Measurements from ENCODE around the gene PXDC1.
"Not testable (repeated sequence)": the region's sequence is repeated elsewhere in the genome, so short reads cannot be mapped to it uniquely, and the experiment has no call there.

PXDC1 gene

GRCh38 chr6:3782876-3783832 is 31.6 kb upstream of the PXDC1 start:
- DNase-seq: no peak

GRCh38 chr6:3781504-3781903 is 30.0 kb upstream of the PXDC1 start:
- DNase-seq: no peak

DNA sequence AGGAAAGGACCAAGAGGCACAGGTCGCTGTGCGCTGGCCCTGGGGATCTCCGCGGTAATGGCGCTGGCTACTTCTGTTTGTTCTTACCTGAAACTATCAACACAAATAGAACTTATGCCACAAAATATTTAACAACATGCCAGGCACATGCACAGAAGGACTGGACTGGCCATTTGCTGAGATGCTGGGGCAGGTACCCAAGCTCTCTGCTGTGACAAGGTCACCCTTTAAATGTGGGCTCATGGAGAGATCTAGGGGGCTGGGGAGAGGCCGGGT is 28.0 kb upstream of the PXDC1 start:
- DNase-seq: no peak

DNA sequence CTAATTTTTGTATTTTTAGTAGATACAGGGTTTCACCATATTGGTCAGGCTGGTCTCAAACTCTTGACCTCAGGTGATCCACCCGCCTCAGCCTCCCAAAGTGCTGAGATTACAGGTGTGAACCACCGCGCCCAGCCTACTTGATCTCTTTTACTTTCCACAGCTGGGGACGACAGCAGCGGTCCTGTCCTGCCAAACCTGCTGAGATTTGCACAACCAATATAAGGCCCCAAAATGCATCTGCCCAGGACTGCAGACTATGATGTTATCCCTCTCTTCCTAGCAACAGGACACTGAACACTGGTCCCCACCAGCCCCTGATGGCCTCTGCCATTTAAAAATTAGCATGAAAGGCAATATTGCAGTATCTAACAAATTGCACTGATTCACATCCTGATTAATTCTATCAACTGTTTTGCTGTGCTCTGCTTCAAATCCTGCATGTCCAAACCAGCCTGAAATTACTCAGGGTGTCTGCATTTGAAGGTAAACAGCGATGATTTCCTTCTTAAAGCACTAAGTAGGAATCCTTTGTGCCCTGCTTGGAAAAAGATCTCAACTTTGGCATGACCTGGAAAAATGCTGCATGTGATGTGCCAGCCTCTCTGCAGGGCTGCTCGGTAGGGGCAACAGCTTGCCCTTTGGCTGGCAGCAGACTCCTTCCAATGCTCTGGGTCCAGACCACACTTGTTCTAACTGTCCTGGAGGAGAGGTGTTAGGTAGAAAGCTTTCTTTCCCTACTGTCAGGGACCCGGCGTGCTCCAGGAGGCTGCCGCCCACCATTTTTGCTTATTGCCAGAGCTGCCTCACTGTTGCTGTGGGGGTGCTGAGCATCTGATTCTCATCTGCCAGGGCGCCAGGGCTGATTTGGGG is 27.4 kb upstream of the PXDC1 start:
- no peak for DNase-seq

GRCh38 chr6:3777730-3778461 is 26.4 kb upstream of the PXDC1 start:
- no peak for DNase-seq

DNA sequence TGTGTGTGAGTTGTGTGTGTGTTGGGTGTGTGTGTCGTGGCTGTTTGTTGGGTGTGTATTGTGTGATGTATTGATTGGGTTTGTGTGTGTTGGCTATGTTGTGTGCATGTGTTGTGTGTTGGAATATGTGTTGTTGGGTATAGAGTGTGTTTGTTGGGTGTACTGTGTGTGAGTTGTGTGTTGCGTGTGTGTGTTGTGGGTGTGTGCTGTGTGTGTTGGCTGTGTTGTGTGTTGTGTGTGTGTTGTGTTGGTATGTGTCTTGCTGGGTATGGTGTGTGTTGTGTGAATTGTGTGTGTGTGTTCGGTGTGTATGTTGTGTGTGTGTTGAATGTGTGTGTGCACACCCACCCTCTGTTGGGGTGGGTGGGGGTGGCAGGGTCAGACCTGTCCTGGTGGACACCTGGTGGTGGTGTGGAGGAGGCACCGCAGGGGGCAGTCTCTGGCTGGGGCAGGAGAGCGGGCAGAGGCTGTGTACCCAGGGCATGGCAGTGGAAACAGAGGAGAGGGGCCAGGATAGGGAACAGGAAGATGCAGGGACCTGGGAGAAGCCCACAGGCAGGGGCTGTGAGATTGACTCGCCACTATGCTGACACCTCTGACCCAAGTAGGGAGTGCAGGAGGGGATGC is 25.5 kb upstream of the PXDC1 start:
- no peak for DNase-seq

DNA sequence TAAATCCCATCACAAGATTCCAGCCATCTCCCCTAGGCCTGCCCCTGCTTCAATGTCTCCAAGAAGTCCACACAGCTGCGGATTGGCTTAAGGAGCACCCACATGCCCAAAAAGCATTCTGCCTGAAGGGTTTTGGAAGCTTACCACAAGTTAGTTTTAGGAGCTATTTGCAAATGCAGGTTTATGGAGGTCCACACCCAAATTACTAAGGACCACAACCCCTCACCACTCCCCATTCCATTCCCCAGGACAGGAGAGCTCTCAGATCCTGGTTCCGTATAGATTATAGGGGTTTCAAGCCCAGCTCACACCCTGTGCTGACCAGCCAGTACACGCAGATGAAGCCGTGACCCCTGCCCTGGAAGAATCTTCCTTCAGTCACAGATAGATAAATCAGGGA is 24.3 kb upstream of the PXDC1 start:
- DNase-seq: no peak

DNA sequence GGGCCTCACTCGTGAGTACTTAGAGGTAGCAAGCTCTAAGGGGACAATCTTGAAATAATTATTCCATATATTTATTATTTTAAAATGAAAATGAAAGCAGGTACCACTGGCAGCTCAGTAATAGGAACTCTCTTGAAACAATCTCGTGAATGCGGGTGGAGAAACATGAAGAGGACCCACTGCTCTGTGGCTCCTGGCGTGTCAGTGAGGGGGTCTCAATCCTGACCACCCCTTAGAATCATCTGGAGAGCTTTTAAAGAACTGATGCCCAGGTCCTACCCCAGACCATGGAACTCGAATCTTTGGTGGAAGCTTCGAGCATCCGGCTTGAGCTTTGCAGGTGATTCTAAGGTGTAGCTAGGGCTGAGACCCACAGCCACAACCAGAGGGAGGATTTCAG is 23.9 kb upstream of the PXDC1 start:
- DNase-seq: no peak

DNA sequence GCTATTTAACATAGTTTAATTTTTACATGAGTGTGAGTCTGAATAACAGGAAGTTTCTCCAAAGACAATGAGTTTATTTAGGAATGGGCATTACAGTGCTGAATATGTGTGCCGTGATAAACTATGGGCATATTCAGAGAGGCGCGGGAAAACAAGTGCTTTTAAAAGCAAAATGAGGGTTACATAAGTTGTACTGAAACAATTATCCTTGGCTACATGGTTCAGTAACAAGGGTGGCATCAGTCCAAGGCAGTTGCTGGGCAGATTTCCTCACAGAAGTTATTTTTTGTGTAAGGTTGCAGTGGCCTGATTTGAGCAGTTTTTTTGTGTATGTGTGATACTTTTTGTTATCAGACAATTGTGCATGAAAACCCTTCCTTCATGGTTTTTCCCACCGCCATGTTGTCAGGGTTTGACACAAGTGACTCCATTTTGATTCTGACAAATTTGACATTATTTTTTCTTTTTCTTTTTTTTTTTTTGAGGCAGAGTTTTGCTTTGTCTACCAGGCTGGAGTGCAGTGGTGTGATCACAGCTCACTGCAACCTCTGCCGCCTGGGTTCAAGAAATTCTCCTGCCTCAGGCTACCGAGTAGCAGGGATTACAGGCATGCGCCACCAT is 22.3 kb upstream of the PXDC1 start:
- no peak for DNase-seq

GRCh38 chr6:3772127-3772999 is 20.9 kb upstream of the PXDC1 start:
- DNase-seq: not testable (repeated sequence)

DNA sequence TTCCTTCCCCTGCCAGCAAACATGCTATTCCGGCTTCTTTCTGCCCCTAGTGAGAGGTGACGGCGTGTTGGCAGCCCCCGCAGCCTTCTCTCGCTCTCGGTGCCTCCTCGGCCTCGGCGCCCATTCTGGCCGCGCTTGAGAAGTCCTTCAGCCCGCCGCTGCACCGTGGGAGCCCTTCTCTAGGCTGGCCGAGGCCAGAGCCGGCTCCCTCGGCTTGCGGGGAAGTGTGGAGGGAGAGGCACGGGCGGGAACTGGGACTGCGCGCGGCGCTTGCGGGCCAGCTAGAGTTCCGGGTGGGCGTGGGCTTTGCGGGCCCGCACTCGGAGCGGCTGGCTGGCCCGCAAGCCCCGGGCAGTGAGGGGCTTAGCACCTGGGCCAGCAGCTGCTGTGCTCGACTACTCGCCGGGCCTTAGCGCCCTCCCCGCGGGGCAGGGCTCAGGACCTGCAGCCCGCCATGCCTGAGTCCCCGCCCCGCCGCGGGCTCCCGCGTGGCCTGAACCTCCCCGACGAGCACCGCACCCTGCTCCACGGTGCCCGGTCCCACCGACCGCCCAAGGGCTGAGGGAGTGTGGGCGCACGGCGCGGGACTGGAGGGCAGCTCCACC is 20.0 kb upstream of the PXDC1 start:
- no peak for DNase-seq

DNA sequence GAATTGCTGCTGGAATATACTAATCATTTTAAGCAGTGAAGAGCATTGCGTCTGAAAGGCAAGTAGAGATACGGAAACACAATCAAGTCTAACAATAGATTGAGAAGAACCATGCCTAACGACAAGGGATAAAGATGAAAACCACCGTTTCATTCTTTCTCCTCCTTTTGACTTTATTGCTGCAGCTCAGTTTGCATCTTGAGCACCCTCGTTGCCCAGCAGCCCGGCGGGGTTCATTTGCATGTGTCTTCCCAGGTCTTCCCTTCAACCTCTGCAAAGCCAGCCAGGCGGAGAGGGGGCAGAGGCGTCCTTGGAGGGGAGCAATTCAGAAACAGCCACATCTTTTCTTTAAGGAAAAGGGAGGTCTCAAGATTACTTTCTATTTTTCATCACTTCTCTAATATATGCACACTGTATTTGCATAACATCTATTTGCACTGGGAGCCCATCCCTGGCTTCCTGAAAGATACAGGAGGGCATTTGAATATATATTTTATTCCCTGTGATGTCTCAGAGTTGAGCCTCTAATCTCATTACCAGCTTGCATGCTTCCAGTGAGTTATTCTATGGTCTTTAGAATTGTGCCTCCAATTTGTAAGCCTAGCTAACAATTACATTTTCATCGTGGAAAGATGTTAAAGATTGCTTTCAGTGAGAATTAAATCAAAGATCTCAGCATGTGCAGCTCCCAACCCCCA is 18.7 kb upstream of the PXDC1 start:
- no peak for DNase-seq

DNA sequence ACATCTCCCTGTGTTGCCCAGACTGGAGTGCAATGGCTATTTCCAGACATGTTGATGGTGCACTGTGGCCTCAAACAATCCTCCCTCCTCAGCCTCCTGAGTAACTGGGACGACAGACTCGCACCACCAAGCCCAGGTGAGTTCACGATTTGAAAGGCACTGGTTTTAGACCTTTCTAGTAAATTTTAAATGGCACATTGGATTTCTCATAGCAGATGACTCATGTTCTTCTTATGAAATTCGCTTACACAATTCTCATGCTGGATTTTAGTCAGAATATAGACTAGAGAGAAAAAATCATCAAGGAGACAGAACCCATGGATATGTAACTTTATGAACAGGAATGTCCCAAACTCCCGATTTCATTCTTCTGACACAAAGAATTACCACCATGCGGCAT is 18.1 kb upstream of the PXDC1 start:
- no peak for DNase-seq

- DNase-seq: no peak
Observed at GRCh38 chr6:3768502-3768901, 17.0 kb upstream of the PXDC1 start.

DNA sequence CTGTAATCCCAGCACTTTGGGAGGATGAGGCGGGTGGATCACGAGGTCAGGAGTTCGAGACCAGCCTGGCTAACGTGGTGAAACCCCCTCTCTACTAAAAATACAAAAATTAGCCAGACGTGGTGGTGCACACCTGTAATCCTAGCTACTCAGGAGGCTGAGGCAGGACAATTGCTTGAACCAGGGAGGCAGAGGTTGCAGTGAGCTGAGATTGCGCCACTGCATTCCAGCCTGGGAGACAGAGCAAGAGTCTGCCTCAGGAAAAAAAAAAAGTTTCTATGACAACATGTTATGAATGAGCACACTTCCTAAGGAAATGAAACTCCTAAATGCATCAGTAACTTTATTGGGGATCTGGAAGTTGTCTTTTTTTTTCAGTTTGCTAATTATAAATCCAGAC is 16.0 kb upstream of the PXDC1 start:
- not testable (repeated sequence) for DNase-seq

- DNase-seq: no peak
Observed at GRCh38 chr6:3766214-3766613, 14.7 kb upstream of the PXDC1 start.

- DNase-seq: no peak
Observed at GRCh38 chr6:3765415-3765814, 13.9 kb upstream of the PXDC1 start.

DNA sequence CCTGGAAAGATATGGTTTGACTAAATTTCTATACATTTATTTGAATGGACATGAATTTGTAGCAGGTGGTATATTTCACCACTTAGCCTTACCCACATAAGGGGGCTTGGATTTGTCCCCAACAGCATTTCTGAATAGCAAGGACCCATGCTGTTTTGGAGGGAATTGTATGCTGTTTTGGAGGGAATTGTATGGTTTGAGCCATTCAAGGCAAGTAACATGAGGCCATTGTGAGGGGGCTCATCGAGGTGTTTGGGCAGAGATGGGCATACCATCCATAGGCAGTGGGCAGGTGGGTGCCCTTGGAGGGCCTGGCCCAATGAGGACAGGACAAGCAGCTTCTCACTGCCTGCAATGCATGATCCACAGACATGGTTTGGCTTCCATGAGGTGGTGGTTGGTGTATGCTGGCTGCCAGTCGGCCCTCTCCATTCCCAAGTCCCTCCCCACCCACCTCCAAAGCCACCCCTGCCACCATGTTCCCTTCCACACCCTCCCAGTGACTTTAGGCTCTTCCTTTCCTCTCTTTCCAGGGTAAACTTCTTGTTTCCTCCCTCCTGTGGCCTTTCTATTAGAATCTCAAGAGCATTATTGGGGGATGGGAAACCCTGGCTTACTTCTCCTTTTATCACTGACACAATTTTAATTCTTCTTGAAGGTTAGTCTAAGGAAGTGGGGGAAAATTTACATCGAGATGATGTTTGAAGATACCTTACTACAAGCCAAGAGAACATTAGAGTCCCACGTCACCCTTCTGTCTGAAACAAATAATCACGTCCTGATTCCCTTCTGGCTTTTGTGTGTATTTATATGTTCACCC is 13.2 kb upstream of the PXDC1 start:
- no peak for DNase-seq

- DNase-seq: no peak
Observed at GRCh38 chr6:3762852-3763251, 11.3 kb upstream of the PXDC1 start.
